Smooth muscle cell (in vitro differentiated cells): ENCODE measurements around the gene ZRANB1. TPM values are rescaled to one million over a fixed set of nuclear protein-coding genes. Genes with fewer than 3 reads are reported as not detected.
A peak's percentile ranks its signal among the peaks of the same experiment; 100 is the strongest.

ENCODE experiments used
- DNase-seq: peaks from one replicate; lab custom pipeline; 2025; ENCODE audit not compliant: unreplicated experiment; lab: John Stamatoyannopoulos, UW
- H2AFZ ChIP-seq: fragments of 200-600 bp; sonication (generic); 2 replicates; pipeline ENCODE4 v1.6.0; 2016; ENCODE audit warnings: antibody characterized with exemption, low read depth, mild to moderate bottlenecking
- H3F3A ChIP-seq: fragments of 200-600 bp; sonication (generic); 2 replicates; pipeline ENCODE4 v1.6.0; 2017; ENCODE audit warnings: antibody characterized with exemption, low read depth
- H3K27ac ChIP-seq: fragments of 200-600 bp; sonication (generic); 2 replicates; pipeline ENCODE4 v1.5.1; 2016; ENCODE audit warnings: low read depth, mild to moderate bottlenecking
- H3K27me3 ChIP-seq: fragments of 200-600 bp; sonication (generic); 2 replicates; pipeline ENCODE4 v1.6.1; 2016; ENCODE audit warnings: low read depth, mild to moderate bottlenecking
- H3K36me3 ChIP-seq: fragments of 200-600 bp; sonication (generic); 2 replicates; pipeline ENCODE4 v1.5.1; 2016; ENCODE audit warnings: low read depth
- H3K4me1 ChIP-seq: fragments of 200-600 bp; sonication (generic); 2 replicates; pipeline ENCODE4 v1.5.1; 2016; ENCODE audit warnings: low read depth
- H3K4me2 ChIP-seq: fragments of 200-600 bp; sonication (generic); 2 replicates; pipeline ENCODE4 v1.6.0; 2016; ENCODE audit warnings: mild to moderate bottlenecking
- H3K4me3 ChIP-seq: fragments of 200-600 bp; sonication (generic); 2 replicates; pipeline ENCODE4 v1.5.1; 2016; ENCODE audit warnings: mild to moderate bottlenecking
- H3K79me2 ChIP-seq: fragments of 200-600 bp; sonication (generic); 2 replicates; pipeline ENCODE4 v1.6.0; 2016; ENCODE audit warnings: low read depth, mild to moderate bottlenecking
- H3K9ac ChIP-seq: fragments of 200-600 bp; sonication (generic); 2 replicates; pipeline ENCODE4 v1.6.0; 2016; ENCODE audit warnings: low read depth
- H3K9me3 ChIP-seq: fragments of 200-600 bp; sonication (generic); replicated peaks from 2 replicates; pipeline ENCODE4 v1.5.1; 2016; ENCODE audit warnings: low read depth
- H4K20me1 ChIP-seq: fragments of 200-600 bp; sonication (generic); 2 replicates; pipeline ENCODE4 v1.6.0; 2016; ENCODE audit warnings: low read depth
- CTCF ChIP-seq: fragments of 200-600 bp; sonication (generic); IDR thresholded peaks from 2 replicates; pipeline ENCODE4 v1.5.1; 2017; ENCODE audit warnings: borderline replicate concordance, mild to moderate bottlenecking, antibody characterized with exemption; ENCODE audit not compliant: insufficient read depth, poor library complexity, severe bottlenecking
- WGBS: methylation state at CpG from one replicate; pipeline ENCODE4 v1.1.7; 2016; ENCODE audit warnings: low lambda C conversion rate; 5-methylcytosine and 5-hydroxymethylcytosine counted together
- microRNA-seq: library from miRNA; unstranded; fragments of <30 nt; microRNA quantifications from one replicate; pipeline ENCODE4, GENCODE V29; 2016; ENCODE audit warnings: borderline number of aligned reads
- polyA plus RNA-seq: library from polyadenylated mRNA; unstranded; fragments of >200 nt; fragmentation: Nextera tagmentation; extraction: Ambion mirVana; gene quantifications from 2 replicates; pipeline ENCODE4 v1.2.1, GENCODE V29; 2016
- small RNA-seq: library from RNA; depleted of rRNA; stranded (forward); fragments of <200 nt; gene quantifications from one replicate; pipeline ENCODE3, GENCODE V24; 2014
- total RNA-seq: library from RNA; depleted of rRNA; stranded (reverse); fragments of >200 nt; gene quantifications from 2 replicates; pipeline ENCODE4 v1.2.3, GENCODE V29; 2014

Gene ZRANB1
- total and polyA plus RNA-seq, 2 experiments from 2014 or later: 7.5 to 24.1 TPM

DNA sequence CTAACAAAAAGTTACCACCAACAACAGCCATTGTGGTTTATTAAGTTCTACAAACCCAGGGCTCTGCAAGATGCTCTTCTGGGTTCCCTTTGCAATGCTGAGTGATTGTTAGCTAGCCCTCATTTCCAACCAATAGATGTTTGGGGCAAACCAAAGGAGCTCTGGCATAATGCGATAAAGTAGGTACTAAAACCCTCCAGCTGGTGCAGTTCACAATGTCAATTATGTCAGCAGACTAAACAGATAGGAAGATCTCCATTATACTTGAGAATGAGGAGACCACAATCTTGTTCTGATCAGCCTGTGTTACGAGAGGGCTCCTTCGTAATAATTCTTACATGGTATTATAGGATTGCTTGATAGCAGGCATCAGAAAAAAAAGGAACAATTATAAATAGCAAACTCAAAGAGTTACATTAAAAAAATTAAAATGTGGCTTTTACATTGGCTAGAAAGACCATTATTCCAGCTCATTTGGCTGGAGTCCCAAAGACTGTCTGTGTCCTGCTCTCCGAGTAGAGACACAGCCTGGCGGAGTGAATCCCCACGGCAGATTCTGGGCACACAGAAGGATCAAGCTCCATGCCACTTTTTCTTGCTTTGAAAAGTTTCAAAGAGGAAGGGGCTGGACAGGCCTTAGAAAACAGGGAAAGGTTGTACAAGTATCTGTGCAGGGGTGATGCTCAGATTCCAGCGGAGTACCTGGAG, 93.8 kb downstream of the ZRANB1 start:
- H3K4me3 ChIP-seq: no peak overlapping the region
- H3K27ac ChIP-seq: peak overlapping the region; percentile 81
- H3K4me2 ChIP-seq: peak overlapping the region; percentile 79
- H3K9me3 ChIP-seq: no peaks in the 10 kb centered on the region
- H3K27me3 ChIP-seq: no peaks in the 10 kb centered on the region
- no peak for DNase-seq
- no peak overlapping the region for H2AFZ ChIP-seq
- H3K36me3 ChIP-seq: no peaks in the 10 kb centered on the region
- no peak for TF ChIP-seq CTCF
- peaks cover 99% of the 10 kb centered on the region for H4K20me1 ChIP-seq
- H3K4me1 ChIP-seq: peaks cover 20% of the 10 kb centered on the region
- peaks cover 73% of the 10 kb centered on the region for H3K79me2 ChIP-seq
- peak overlapping the region; percentile 39 for H3K9ac ChIP-seq
- peaks cover 10% of the 10 kb centered on the region for H3F3A ChIP-seq
- 77% methylated on average over 7 of the region's 7 CpGs for WGBS

DNA sequence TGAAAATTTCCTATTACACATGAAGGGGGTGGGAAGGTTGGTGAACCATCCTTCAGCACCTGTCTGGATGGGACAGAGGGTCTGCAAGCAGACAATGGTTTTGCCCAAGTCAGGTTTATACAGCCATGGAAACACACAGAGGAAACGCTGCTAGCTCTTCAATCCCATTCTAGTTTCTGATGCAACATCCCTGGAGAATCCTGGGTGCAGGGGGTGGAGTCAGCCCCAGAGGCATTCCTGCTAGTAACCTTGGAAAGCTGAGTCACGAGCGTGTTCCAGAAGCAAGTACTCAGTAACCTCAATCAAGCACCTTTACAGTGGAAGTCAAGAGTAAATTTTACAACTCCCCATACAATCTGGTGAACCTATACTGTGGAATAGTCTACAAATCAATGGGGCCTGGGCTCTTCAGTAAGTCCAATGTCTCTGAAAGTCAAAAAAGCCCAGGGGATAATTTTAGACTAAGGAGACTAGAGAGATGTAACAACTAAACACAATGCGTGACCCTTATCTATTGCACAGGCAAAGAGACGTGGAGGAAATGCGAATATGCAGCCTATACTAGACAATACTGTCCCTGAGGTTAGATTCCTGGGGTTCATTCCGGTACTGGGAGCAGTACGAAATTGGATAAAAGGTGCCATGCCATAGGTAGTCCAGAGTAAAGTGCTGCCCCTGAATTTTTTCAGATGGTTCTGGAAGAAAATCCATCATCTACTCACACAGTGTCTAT, 95.4 kb downstream of the ZRANB1 start:
- no peaks in the 10 kb centered on the region for H3K9me3 ChIP-seq
- H4K20me1 ChIP-seq: peaks cover 99% of the 10 kb centered on the region
- no peak overlapping the region for H3K4me3 ChIP-seq
- DNase-seq: no peak
- no peak for TF ChIP-seq CTCF
- H3K4me1 ChIP-seq: peaks cover 20% of the 10 kb centered on the region
- H3F3A ChIP-seq: peaks cover 10% of the 10 kb centered on the region
- no peaks in the 10 kb centered on the region for H3K36me3 ChIP-seq
- peaks cover 73% of the 10 kb centered on the region for H3K79me2 ChIP-seq
- peak overlapping the region; percentile 73 for H3K27ac ChIP-seq
- no peaks in the 10 kb centered on the region for H3K27me3 ChIP-seq
- H3K4me2 ChIP-seq: no peak overlapping the region
- H2AFZ ChIP-seq: no peak overlapping the region
- 65% methylated on average over 8 of the region's 8 CpGs for WGBS
- H3K9ac ChIP-seq: no peak overlapping the region

Small RNA genes within 50 kb of the gene (microRNA-seq; reads per million reads assigned to microRNA genes)
- gene MIR4296: not detected

Small RNA genes within 50 kb of the gene (small RNA-seq; reads per million reads assigned to genes)
- 0.11 reads per million for gene MIR4296

Other genes starting within 250 kb of the ZRANB1 start
- gene FAM53B, start 197.7 kb upstream of the ZRANB1 start, total RNA-seq: 6.2 and 9.3 TPM in 2 replicates
- gene FAM53B, start 197.7 kb upstream of the ZRANB1 start, polyA plus RNA-seq: 5.5 and 9.3 TPM in 2 replicates
- 26.4 and 31.0 TPM in 2 replicates for gene EEF1AKMT2, start 150.2 kb upstream of the ZRANB1 start, total RNA-seq
- 20.1 and 20.5 TPM in 2 replicates for gene EEF1AKMT2, start 150.2 kb upstream of the ZRANB1 start, polyA plus RNA-seq
- gene ABRAXAS2, start 140.3 kb upstream of the ZRANB1 start, total RNA-seq: 25.6 and 27.0 TPM in 2 replicates
- gene ABRAXAS2, start 140.3 kb upstream of the ZRANB1 start, polyA plus RNA-seq: 14.8 and 15.0 TPM in 2 replicates
- 38.6 and 49.9 TPM in 2 replicates for gene CTBP2, start 218.4 kb downstream of the ZRANB1 start, total RNA-seq
- gene CTBP2, start 218.4 kb downstream of the ZRANB1 start, polyA plus RNA-seq: 69.5 and 79.8 TPM in 2 replicates